Colon (tissue), 2 donors: ENCODE results near the gene CARMIL1.
"Not testable (repeated sequence)": the region's sequence is repeated elsewhere in the genome, so short reads cannot be mapped to it uniquely, and the experiment has no call there.

Experiments used
- FAIRE-seq: peaks from 2 replicates; lab custom pipeline; 2012; peaks lifted over from hg19 to GRCh38; lab: Jason Lieb, UNC
- donor health status: control.
- donor health status: control.

Gene CARMIL1

GRCh38 chr6:25411316-25411950 lies 132.3 kb downstream of the CARMIL1 start:
- FAIRE-seq, result no peak

- no peak for FAIRE-seq
These were observed 134.2 kb downstream of the CARMIL1 start for GRCh38 chr6:25413207-25413905.

- FAIRE-seq, result no peak
These were observed 135.0 kb downstream of the CARMIL1 start for GRCh38 chr6:25414168-25414567.

DNA sequence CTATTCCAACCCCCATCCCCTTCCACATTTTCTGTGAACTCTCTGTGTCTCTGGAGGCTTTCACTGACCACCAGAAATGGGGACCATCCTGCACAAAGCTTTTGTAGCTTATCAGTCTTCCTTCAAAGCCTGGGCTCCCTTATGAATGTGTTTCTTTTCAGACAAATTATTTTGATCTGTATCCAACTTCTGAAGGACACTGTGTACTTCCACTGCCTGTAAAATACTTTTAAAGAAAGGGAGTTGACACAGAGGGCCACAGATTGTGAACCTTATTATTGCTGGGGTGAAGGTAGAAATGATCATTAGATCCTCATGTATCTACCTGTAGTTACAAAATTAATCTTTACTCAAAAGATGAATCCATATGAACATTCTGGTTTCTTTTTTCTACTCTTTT lies 135.6 kb downstream of the CARMIL1 start:
- FAIRE-seq, result no peak

DNA sequence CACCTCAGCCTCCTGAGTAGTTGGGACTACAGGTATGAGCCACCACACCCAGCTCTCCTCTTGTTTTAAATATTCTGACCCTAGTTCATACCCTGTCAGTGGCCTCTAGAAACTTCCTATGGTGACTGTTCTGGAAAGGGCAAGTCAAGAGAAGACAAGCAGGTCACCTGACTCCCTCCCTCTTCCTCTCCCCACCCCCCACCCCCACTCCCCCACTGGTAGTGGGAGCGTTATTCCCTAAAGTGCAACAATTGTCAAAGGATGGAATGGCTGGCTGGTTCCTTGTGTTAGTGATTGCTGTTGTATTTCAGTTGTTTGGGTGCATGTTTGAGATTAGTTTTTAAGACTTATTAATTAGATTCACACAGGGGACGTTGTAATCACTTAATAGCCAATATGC lies 136.1 kb downstream of the CARMIL1 start:
- FAIRE-seq, result no peak

- FAIRE-seq, result no peak
These were observed 136.5 kb downstream of the CARMIL1 start for GRCh38 chr6:25415701-25416100.

- FAIRE-seq, result no peak
These were observed 138.0 kb downstream of the CARMIL1 start for GRCh38 chr6:25417046-25417605.

- no peak for FAIRE-seq
These were observed 139.4 kb downstream of the CARMIL1 start for GRCh38 chr6:25418454-25419052.

- no peak for FAIRE-seq
These were observed 140.7 kb downstream of the CARMIL1 start for GRCh38 chr6:25419879-25420278.

DNA sequence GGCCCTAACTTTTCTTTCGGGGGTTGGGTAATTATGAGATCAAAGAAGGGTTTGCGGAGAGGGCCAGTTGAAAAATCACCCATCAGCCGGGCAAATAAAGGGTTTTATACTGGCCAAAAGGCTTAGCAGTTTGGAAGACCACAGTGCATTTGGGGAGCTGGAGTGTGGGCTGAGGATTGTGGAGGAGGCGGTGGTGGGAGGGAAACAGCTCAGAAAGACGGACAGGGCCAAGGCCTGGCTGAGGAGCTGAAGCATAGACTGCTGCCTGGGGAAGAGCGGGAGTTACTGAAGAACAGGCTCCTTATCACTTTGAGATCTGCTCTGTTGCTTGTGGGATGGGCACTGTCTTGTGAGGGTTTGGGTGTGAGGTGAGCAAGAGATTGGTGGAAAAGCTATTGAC lies 144.2 kb downstream of the CARMIL1 start:
- FAIRE-seq, result no peak

GRCh38 chr6:25424303-25424702 lies 145.1 kb downstream of the CARMIL1 start:
- FAIRE-seq, result no peak

GRCh38 chr6:25427549-25427948 lies 148.4 kb downstream of the CARMIL1 start:
- FAIRE-seq, result no peak

GRCh38 chr6:25428758-25429317 lies 149.7 kb downstream of the CARMIL1 start:
- FAIRE-seq, result no peak

GRCh38 chr6:25431306-25431974 lies 152.3 kb downstream of the CARMIL1 start:
- FAIRE-seq, result no peak

DNA sequence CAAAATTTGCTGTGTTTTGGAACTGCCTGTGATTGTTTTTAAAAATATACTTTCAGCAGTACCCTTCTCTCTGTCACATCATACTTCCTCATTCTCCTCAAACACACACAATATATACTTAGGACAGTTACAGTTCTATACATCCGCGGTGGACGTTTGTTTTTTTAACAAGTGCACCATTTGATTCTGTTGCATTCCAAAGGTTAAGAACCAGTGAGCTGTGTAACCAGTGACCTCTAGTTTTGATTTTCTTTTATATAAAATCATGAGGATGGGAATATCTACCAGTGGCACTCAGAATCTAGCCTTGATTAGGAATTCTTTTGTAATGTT lies 152.8 kb downstream of the CARMIL1 start:
- FAIRE-seq, result no peak

- FAIRE-seq, result no peak
These were observed 155.7 kb downstream of the CARMIL1 start for GRCh38 chr6:25434921-25435320.

- no peak for FAIRE-seq
These were observed 156.3 kb downstream of the CARMIL1 start for GRCh38 chr6:25435416-25435985.

DNA sequence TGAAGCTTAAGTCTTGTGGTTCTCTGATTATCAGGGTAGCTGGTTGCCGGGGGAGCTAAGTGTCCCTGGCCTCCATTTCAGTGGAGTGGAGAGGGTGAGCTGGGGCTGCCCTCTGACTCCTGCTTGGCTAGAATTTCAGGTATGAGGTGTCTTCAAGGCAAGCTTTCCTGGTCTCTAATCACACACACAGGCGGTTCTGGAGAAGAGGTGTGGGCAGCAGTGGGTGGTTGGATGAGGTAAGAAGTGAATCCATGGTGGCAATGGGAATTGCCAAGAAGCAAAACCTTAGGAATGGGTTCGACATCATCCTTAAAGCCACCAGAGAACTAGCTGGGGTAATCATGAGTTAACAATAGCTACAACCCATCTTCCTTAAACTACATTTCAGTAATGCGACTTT lies 157.6 kb downstream of the CARMIL1 start:
- no peak for FAIRE-seq

DNA sequence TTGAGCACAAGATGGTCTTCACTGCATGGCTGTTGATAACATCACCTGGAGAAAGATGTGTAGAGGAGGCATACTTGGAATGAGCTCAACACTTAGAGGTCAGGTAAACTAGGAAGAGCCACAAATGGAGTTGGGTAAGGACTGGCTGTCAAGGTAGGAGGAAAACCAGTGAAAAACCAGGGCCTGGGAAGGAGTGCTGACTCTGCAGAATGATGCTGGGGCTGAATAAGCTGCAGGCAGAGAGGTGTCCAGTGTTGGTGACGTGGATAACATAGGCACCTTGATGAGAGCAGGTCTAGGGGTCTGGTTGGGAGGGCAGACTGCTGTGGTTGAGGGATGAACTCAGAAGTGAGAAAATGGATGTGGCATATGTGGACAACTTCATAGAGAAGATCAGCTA lies 160.2 kb downstream of the CARMIL1 start:
- no peak for FAIRE-seq

DNA sequence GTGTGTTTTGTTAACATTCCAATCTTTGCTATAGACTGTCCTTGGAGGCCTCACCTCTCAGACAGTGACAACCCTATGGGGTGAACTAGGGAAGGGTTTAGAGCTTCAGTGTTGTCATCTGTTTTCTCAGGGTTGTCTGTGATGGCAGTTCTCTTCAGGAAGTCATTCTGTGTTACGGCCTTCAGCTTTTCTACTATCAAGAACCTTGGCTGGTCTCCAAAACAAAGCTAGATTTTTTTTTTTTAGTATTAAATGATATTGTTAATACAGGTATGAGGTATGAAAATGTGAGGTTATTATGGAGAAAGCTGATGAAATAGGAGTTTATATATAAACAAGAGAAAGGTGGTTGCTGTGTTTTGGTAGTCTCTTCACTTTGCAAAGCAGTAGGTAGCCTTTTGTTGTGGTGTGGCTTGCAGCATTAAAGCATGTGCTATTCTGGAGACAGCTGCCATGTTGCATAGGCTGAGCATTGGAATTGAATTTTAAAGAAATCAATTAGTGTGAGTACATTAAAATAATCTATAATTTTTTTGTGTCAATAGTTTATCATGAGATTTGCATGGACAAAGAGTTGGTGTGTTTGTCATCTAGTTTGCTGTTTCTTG lies 162.6 kb downstream of the CARMIL1 start:
- no peak for FAIRE-seq

GRCh38 chr6:25442898-25443297 lies 163.7 kb downstream of the CARMIL1 start:
- no peak for FAIRE-seq

GRCh38 chr6:25444521-25444920 lies 165.3 kb downstream of the CARMIL1 start:
- not testable (repeated sequence) for FAIRE-seq
